ENCODE results near the gene NOL6.

Gene NOL6

GRCh38 chr9:33447799-33448553 lies 25.7 kb downstream of the NOL6 start:
- peak; percentile 44 for DNase-seq

GRCh38 chr9:33446946-33447798 lies 26.6 kb downstream of the NOL6 start, which contains the start of gene AQP3:
TSS of gene AQP3 (minus strand) at chr9:33447593. CDS start at chr9:33447530, 63 bp downstream.
- DNase-seq, result peak; percentile 73

GRCh38 chr9:33446240-33446945 lies 27.3 kb downstream of the NOL6 start:
- DNase-seq, result peak; percentile 70

GRCh38 chr9:33445389-33446239 lies 28.1 kb downstream of the NOL6 start:
- DNase-seq, result no peak

GRCh38 chr9:33443464-33444154 lies 30.1 kb downstream of the NOL6 start:
- DNase-seq, result no peak

GRCh38 chr9:33443047-33443446 lies 30.7 kb downstream of the NOL6 start:
- DNase-seq, result no peak

GRCh38 chr9:33442125-33442524 lies 31.6 kb downstream of the NOL6 start:
- DNase-seq, result no peak

- DNase-seq, result no peak
Observed at GRCh38 chr9:33440609-33441008, 33.1 kb downstream of the NOL6 start.

- no peak for DNase-seq
Observed at GRCh38 chr9:33440204-33440603, 33.5 kb downstream of the NOL6 start.

- no peak for DNase-seq
Observed at GRCh38 chr9:33439731-33440130, 34.0 kb downstream of the NOL6 start.

GRCh38 chr9:33438926-33439680 lies 34.6 kb downstream of the NOL6 start:
- DNase-seq, result no peak

- DNase-seq, result no peak
Observed at GRCh38 chr9:33437898-33438297, 35.8 kb downstream of the NOL6 start.

- no peak for DNase-seq
Observed at GRCh38 chr9:33437205-33437604, 36.5 kb downstream of the NOL6 start.

GRCh38 chr9:33436445-33436844 lies 37.3 kb downstream of the NOL6 start:
- no peak for DNase-seq

GRCh38 chr9:33435821-33436277 lies 37.9 kb downstream of the NOL6 start:
- no peak for DNase-seq

GRCh38 chr9:33434317-33435105 lies 39.2 kb downstream of the NOL6 start:
- DNase-seq, result no peak

GRCh38 chr9:33433871-33434270 lies 39.9 kb downstream of the NOL6 start:
- DNase-seq, result no peak

GRCh38 chr9:33431420-33431819 lies 42.3 kb downstream of the NOL6 start:
- DNase-seq, result no peak

- no peak for DNase-seq
Observed at GRCh38 chr9:33430942-33431341, 42.8 kb downstream of the NOL6 start.
